Tibial artery (tissue), 4 donors: Measurements from ENCODE around the gene ADGRG2.

Source experiments
- DNase-seq, 2 donors: peaks; one replicate each; pipeline ENCODE4 v3.0.0-alpha.2; 2019
- H3K27ac ChIP-seq, 2 donors: fragments of 200-600 bp; sonication (generic) in 1 of 2; 1 replicate in 1 of 2; 2 replicates in 1 of 2; pipeline ENCODE4 v1.5.1; 2018 to 2019; ENCODE audit warnings: mild to moderate bottlenecking in 1 of 2
- H3K27me3 ChIP-seq, 2 donors: fragments of 200-600 bp; sonication (generic) in 1 of 2; one replicate each; pipeline versions ENCODE4 v1.5.1 to v1.6.0; 2016 to 2019
- H3K36me3 ChIP-seq, 3 donors: fragments of 200-600 bp; sonication (generic) in 2 of 3; one replicate each; pipeline ENCODE4 v1.5.1; 2016 to 2019; ENCODE audit warnings: mild to moderate bottlenecking in 2 of 3
- H3K4me1 ChIP-seq, 4 donors: fragments of 200-600 bp; sonication (generic) in 2 of 4; 1 replicate in 3 of 4; 2 replicates in 1 of 4; pipeline ENCODE4 v1.5.1; 2016 to 2019
- H3K4me3 ChIP-seq, 2 donors: fragments of 200-600 bp; sonication (generic) in 1 of 2; 1 replicate in 1 of 2; 2 replicates in 1 of 2; pipeline ENCODE4 v1.5.1; 2018 to 2019; ENCODE audit warnings: mild to moderate bottlenecking in 2 of 2
- H3K9me3 ChIP-seq, 3 donors: fragments of 200-600 bp; sonication (generic) in 1 of 3; one replicate each; pipeline ENCODE4 v1.5.1; 2016 to 2019
- intact Hi-C: fragments of 100-400 bp; cut with DNase I; formaldehyde crosslinking; loops from one replicate; pipeline ENCODE4 v1.15.0; 2023; ENCODE audit warnings: low total_unique reads
- TF ChIP-seq, protein P1 (sequence below), 2 experiments: fragments of 200-600 bp in 1 of 2; fragments of 450-650 bp in 1 of 2; IDR thresholded peaks; one replicate each; pipeline ENCODE4 v1.5.1; 2017 to 2019; ENCODE audit warnings: antibody characterized with exemption in 2 of 2, mild to moderate bottlenecking in 1 of 2, moderate library complexity in 1 of 2

Gene ADGRG2

DNA sequence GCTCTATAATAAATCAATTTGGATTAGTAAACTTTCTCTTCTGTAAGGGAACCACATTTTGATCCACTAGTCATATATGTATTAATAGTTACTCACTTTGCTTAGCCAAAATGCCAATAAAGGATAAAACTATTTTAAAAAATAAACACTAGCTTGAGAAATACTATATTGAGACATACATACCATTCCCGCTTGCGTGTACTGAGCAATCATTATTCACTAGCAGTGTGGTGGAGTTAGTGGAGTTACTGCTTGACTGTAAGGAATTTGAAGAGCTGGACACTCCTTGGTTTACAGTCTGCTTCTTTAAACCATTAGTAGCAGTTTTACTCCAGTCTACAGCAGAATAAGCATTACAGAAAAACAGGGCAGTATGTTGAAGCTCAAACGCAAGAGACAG, 127.6 kb downstream of the ADGRG2 start:
- Histone ChIP-seq H3K4me3 (no peak overlapping the region), H3K9me3 (no peaks in the 10 kb centered on the region), H3K36me3 (no peaks in the 10 kb centered on the region), H3K27ac (no peak overlapping the region), H3K4me1 (peaks cover 0 to 15% (median 0%) of the 10 kb centered on the region in 4 donors), H3K27me3 (no peaks in the 10 kb centered on the region)
- TF ChIP-seq, protein P1, sequence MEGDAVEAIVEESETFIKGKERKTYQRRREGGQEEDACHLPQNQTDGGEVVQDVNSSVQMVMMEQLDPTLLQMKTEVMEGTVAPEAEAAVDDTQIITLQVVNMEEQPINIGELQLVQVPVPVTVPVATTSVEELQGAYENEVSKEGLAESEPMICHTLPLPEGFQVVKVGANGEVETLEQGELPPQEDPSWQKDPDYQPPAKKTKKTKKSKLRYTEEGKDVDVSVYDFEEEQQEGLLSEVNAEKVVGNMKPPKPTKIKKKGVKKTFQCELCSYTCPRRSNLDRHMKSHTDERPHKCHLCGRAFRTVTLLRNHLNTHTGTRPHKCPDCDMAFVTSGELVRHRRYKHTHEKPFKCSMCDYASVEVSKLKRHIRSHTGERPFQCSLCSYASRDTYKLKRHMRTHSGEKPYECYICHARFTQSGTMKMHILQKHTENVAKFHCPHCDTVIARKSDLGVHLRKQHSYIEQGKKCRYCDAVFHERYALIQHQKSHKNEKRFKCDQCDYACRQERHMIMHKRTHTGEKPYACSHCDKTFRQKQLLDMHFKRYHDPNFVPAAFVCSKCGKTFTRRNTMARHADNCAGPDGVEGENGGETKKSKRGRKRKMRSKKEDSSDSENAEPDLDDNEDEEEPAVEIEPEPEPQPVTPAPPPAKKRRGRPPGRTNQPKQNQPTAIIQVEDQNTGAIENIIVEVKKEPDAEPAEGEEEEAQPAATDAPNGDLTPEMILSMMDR (IDR thresholded peaks at IDR 0.05): no peak
- intact Hi-C loops: no loop called here
- DNase-seq: no peak

GRCh38 chrX:18992829-18993228, 129.4 kb downstream of the ADGRG2 start:
- TF ChIP-seq, protein P1 (IDR thresholded peaks at IDR 0.05): no peak
- no peak overlapping the region for H3K4me3 ChIP-seq
- no peaks in the 10 kb centered on the region for H3K36me3 ChIP-seq
- no peak for DNase-seq
- H3K9me3 ChIP-seq: no peaks in the 10 kb centered on the region
- peaks cover 0 to 5% (median 0%) of the 10 kb centered on the region in 4 donors for H3K4me1 ChIP-seq
- intact Hi-C loops: no loop called here
- no peak overlapping the region for H3K27ac ChIP-seq
- H3K27me3 ChIP-seq: no peaks in the 10 kb centered on the region

DNA sequence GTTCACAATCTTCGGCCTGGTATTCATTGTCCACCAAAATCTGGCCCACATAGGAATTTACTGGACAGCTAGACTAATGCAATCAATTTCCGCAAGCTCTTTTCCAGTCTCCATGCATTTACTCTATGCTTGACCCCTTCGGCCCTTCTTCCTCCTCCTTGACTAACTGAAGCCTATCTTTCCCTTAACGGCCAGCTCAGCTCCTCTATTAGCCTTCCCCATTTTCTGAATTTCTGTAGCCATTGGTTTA, 137.2 kb downstream of the ADGRG2 start:
- no peaks in the 10 kb centered on the region for H3K9me3 ChIP-seq

DNA sequence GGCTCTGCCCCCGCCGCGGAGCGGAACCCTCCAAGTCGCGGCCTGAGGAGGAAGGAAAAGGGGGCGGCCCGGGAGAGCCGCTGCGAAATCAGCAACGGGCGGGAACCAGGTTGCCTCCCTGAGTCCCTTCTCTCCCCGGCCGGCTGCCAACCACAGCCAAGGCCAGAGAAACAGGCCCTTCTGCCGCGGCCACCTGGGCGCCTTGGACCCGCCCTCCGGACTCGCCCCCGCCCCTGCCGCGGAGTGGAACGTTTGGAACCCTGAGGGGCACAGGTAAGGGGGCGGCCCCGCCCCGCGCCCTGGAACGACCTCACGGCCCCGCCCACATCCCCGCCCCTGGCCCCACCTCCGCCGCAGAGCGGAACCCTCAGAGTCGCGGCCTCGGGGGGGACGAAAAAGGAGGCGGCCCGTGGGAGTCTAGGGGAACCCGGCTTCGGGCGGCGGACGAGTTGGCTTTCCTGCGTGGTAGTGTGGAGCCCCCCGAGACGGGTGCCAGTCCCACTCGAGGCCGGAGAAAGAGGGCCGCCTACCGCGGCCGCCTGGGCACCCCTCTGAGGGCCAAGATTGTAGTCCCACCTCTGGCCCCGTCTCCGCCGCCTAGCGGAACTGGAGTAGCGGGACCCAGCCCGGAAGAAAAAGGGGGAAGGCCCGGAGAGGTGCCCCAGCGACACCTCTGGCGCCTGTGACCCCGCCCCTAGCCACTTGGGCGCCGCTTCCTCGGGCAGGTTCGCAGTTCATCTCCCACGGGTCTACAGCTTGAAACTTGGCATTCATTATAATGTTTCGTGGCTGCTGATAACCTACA, 137.7 kb downstream of the ADGRG2 start:
- TF ChIP-seq, protein P1 (IDR thresholded peaks at IDR 0.05): peak; percentile 45 to 55
- intact Hi-C loops: loop anchor here (10.0 kb wide), 1 partner anchor 350 kb away; no protein-coding TSS in a partner anchor
- Histone ChIP-seq H3K9me3 (no peaks in the 10 kb centered on the region), H3K27ac (peak overlapping the region; percentile 92 to 94), H3K27me3 (no peaks in the 10 kb centered on the region), H3K36me3 (no peaks in the 10 kb centered on the region), H3K4me3 (peak overlapping the region; percentile 76 to 77), H3K4me1 (peaks cover 0 to 4% (median 0%) of the 10 kb centered on the region in 4 donors)
- DNase-seq: peak; percentile 67 to 85

More for the DNA sequence above, 137.2 kb downstream of the ADGRG2 start:
- H3K36me3 ChIP-seq: no peaks in the 10 kb centered on the region
- peaks cover 0 to 4% (median 0%) of the 10 kb centered on the region in 4 donors for H3K4me1 ChIP-seq
- no peak for DNase-seq
- H3K27ac ChIP-seq: peak overlapping the region; percentile 92 to 94
- no peaks in the 10 kb centered on the region for H3K27me3 ChIP-seq
- H3K4me3 ChIP-seq: peak overlapping the region; percentile 76 to 77
- intact Hi-C loops: loop anchor here (10.0 kb wide), 1 partner anchor 350 kb away; no protein-coding TSS in a partner anchor
- TF ChIP-seq, protein P1 (IDR thresholded peaks at IDR 0.05): no peak

GRCh38 chrX:18983666-18984380, 138.4 kb downstream of the ADGRG2 start, which contains the start of gene PHKA2:
PHKA2 (minus strand) TSS chrX:18984114; CDS start chrX:18983932, 182 bp downstream.
- Histone ChIP-seq H3K27me3 (no peaks in the 10 kb centered on the region), H3K27ac (peak within 1 kb of the TSS; percentile 92 to 94), H3K9me3 (no peaks in the 10 kb centered on the region), H3K36me3 (no peaks in the 10 kb centered on the region), H3K4me3 (peak within 1 kb of the TSS; percentile 76 to 77), H3K4me1 (peaks cover 0 to 4% (median 0%) of the 10 kb centered on the region in 4 donors)
- intact Hi-C loops: loop anchor here (10.0 kb wide), 1 partner anchor 351 kb away; no protein-coding TSS in a partner anchor
- DNase-seq: peak; percentile 30 to 74
- TF ChIP-seq, protein P1 (IDR thresholded peaks at IDR 0.05): no peak
